GM12878 (cell line): ENCODE measurements around the gene COL4A5. TPM values are rescaled to one million over a fixed set of nuclear protein-coding genes. Genes with fewer than 3 reads are reported as not detected.

Source experiments
- ATAC-seq: fragments of 200-7000 bp; cut with Tn5 transposase; 3 replicates; pipeline ENCODE4 v1.9.1; 2020; ENCODE audit warnings: mild to moderate bottlenecking, moderate library complexity
- BruUV-seq: library from RNA; stranded (reverse); fragments of 400-500 nt; replicated peaks from 2 replicates; lab custom pipeline; 2021; lab: Mats Ljungman, UMichigan
- CTCF ChIA-PET: fragments of 300-600 bp; sonication (Branson Sonifier 250); formaldehyde crosslinking; extraction: SDS; loops from one replicate; lab custom pipeline; 2021; ENCODE audit warnings: inconsistent platforms; lab: Yijun Ruan, JAX
- POLR2A ChIA-PET: fragments of 350-600 bp; formaldehyde crosslinking; extraction: SDS; loops from one replicate; lab custom pipeline; 2021; ENCODE audit warnings: inconsistent platforms; lab: Charles Lee
- RAD21 ChIA-PET: fragments of 300-600 bp; sonication (Branson Sonifier 250); formaldehyde crosslinking; loops from one replicate; lab custom pipeline; 2023; ENCODE audit warnings: antibody characterized with exemption; ENCODE audit not compliant: unreplicated experiment; lab: Charles Lee
- SMC1A ChIA-PET: fragments of 300-600 bp; sonication (Branson Sonifier 250); formaldehyde crosslinking; loops from one replicate; lab custom pipeline; 2023; ENCODE audit not compliant: unreplicated experiment, uncharacterized antibody; lab: Charles Lee
- DNase-seq: peaks from one replicate; pipeline ENCODE4 v3.0.0-alpha.2; 2011; ENCODE audit warnings: low read depth, low spot score
- FAIRE-seq: peaks from 3 replicates; lab custom pipeline; 2011; peaks lifted over from hg19 to GRCh38; lab: Jason Lieb, UNC
- H2AFZ ChIP-seq: 2 replicates; pipeline ENCODE4 v1.6.0; 2011; ENCODE audit warnings: low read depth, low read length, control low read depth; ENCODE audit not compliant: control insufficient read depth
- H3K27ac ChIP-seq: 2 replicates; pipeline ENCODE4 v1.5.1; 2011; ENCODE audit warnings: control low read depth; ENCODE audit not compliant: control insufficient read depth, insufficient read depth
- H3K27me3 ChIP-seq, 2 experiments: replicated peaks in 1 of 2; 2 replicates each; pipeline versions ENCODE4 v1.6.0 to v1.6.1; 2011; ENCODE audit warnings: low read length in 1 of 2; ENCODE audit not compliant: control insufficient read depth in 2 of 2, insufficient read depth in 2 of 2
- H3K36me3 ChIP-seq, 2 experiments: 2 replicates each; pipeline ENCODE4 v1.5.1; 2011; ENCODE audit warnings: low read length in 1 of 2; ENCODE audit not compliant: control insufficient read depth in 2 of 2, insufficient read depth in 2 of 2
- H3K4me1 ChIP-seq: 2 replicates; pipeline ENCODE4 v1.6.1; 2011; ENCODE audit warnings: mild to moderate bottlenecking, low read length, moderate library complexity, mixed read lengths; ENCODE audit not compliant: control insufficient read depth, insufficient read depth
- H3K4me2 ChIP-seq: 2 replicates; pipeline ENCODE4 v1.6.0; 2011; ENCODE audit warnings: control low read depth; ENCODE audit not compliant: control insufficient read depth, insufficient read depth
- H3K4me3 ChIP-seq: fragments of 200-600 bp; sonication (generic); 2 replicates; pipeline ENCODE4 v1.5.1; 2016
- H3K79me2 ChIP-seq: 2 replicates; pipeline ENCODE4 v1.6.0; 2011; ENCODE audit warnings: low read length; ENCODE audit not compliant: control insufficient read depth, insufficient read depth
- H3K9ac ChIP-seq: 2 replicates; pipeline ENCODE4 v1.8.0; 2011; ENCODE audit warnings: low read length, control low read depth, mixed read lengths; ENCODE audit not compliant: control insufficient read depth, insufficient read depth
- H3K9me3 ChIP-seq: replicated peaks from 3 replicates; pipeline ENCODE4 v1.5.1; 2011; ENCODE audit warnings: mild to moderate bottlenecking, low read length; ENCODE audit not compliant: control insufficient read depth, insufficient read depth
- H4K20me1 ChIP-seq: 2 replicates; pipeline ENCODE4 v1.6.0; 2011; ENCODE audit not compliant: control insufficient read depth, insufficient read depth
- ATF3 ChIP-seq: IDR thresholded peaks from 2 replicates; pipeline ENCODE4 v1.6.1; 2011; ENCODE audit warnings: low read depth, mild to moderate bottlenecking, low read length, moderate library complexity, borderline replicate concordance; ENCODE audit errors: extremely low read depth
- HDAC2 ChIP-seq: fragments of 200-600 bp; sonication (generic); IDR thresholded peaks from 2 replicates; pipeline ENCODE4 v1.6.1; 2017
- NFYA ChIP-seq: IDR thresholded peaks from 2 replicates; pipeline ENCODE4 v1.6.1; 2011; ENCODE audit warnings: low read depth, mild to moderate bottlenecking, low read length, improper control_type of control experiment, borderline replicate concordance
- POLR2AphosphoS2 ChIP-seq: IDR thresholded peaks from 2 replicates; pipeline ENCODE4 v1.6.1; 2011; ENCODE audit warnings: low read depth, mild to moderate bottlenecking, low read length, improper control_type of control experiment, moderate library complexity
- ZNF622 ChIP-seq: fragments of 450-650 bp; IDR thresholded peaks from 2 replicates; pipeline ENCODE4 v1.6.1; 2017; ENCODE audit warnings: mild to moderate bottlenecking, inconsistent platforms
- ZNF687 ChIP-seq: fragments of 450-650 bp; IDR thresholded peaks from 2 replicates; pipeline ENCODE4 v1.6.1; 2017; ENCODE audit warnings: mild to moderate bottlenecking, moderate library complexity
- WGBS: methylation state at CpG from one replicate; pipeline ENCODE4 v1.1.6; 2016; ENCODE audit warnings: low lambda C conversion rate; ENCODE audit not compliant: insufficient replicate concordance, insufficient coverage; ENCODE audit errors: missing lambda C conversion rate; 5-methylcytosine and 5-hydroxymethylcytosine counted together
- in situ Hi-C: fragments of 300-500 bp; cut with MboI; formaldehyde crosslinking; loops from 9 replicates; pipeline ENCODE4 v1.14.3; 2018; ENCODE audit warnings: mixed read lengths
- intact Hi-C: fragments of 100-400 bp; cut with micrococcal nuclease; formaldehyde crosslinking; loops from one replicate; pipeline ENCODE4 v1.14.2; 2022; ENCODE audit not compliant: unreplicated experiment
- polyA plus RNA-seq, 11 experiments: library from polyadenylated mRNA; depleted of rRNA in 4 of 11; unstranded in 6 of 11; stranded (reverse) in 5 of 11; fragments of >200 nt; fragmentation: Nextera tagmentation in 4 of 11; fragmentation: Illumina TruSeq in 1 of 11; extraction: Ambion mirVana in 4 of 11; extraction: Trizol in 1 of 11; gene quantifications; 1 replicate in 1 of 11; 2 replicates in 10 of 11; pipeline versions ENCODE4 v1.2.1 to v1.2.3, GENCODE V29; 2011 to 2016; ENCODE audit warnings: inconsistent platforms in 2 of 11, missing spikeins in 2 of 11, low read depth in 1 of 11
- total RNA-seq, 4 experiments: library from RNA; depleted of rRNA in 3 of 4; stranded (reverse); fragments of >200 nt in 3 of 4; fragmentation: Illumina TruSeq in 1 of 4; extraction: Trizol in 1 of 4; gene quantifications; 2 replicates each; pipeline versions ENCODE4 v1.2.1 to v1.2.3, GENCODE V29; 2013 to 2021

The COL4A5 gene
- total and polyA plus RNA-seq, 10 of the 15 experiments (the other 5 are each of a cell fraction or from before 2014, with no cell fraction given) = 0.13 to 2.8 (median 0.38) TPM; not detected in 1

GRCh38 chrX:108735679-108736508 lies 296.3 kb downstream of the COL4A5 start:
- H3K9me3 ChIP-seq = no peaks in the 10 kb centered on the region; the same call in 2 of the 3 replicates
- no peak overlapping the region for H3K4me2 ChIP-seq
- H3K4me1 ChIP-seq = no peaks in the 10 kb centered on the region
- CTCF ChIA-PET = no interaction called here
- in situ Hi-C loops = no loop called here
- no peak overlapping the region for H3K27ac ChIP-seq
- RAD21 ChIA-PET = interaction anchor here (0.6 kb wide), 1 partner anchor 151 kb away, joined by 3 read pairs; no protein-coding TSS in a partner anchor
- WGBS = 70% methylated on average over 70 of the region's 82 CpGs
- H3K9ac ChIP-seq = no peak overlapping the region
- H3K4me3 ChIP-seq = no peak overlapping the region
- DNase-seq = no peak
- no peaks in the 10 kb centered on the region for H4K20me1 ChIP-seq
- no peak for FAIRE-seq
- H3K27me3 ChIP-seq = peaks cover 2 to 3% of the 10 kb centered on the region in 2 experiments; a peak in 3 of 4 replicates
- no peaks in the 10 kb centered on the region for H3K36me3 ChIP-seq
- H2AFZ ChIP-seq = no peak overlapping the region
- no peaks in the 10 kb centered on the region for H3K79me2 ChIP-seq
- BruUV-seq = no TSS peak
- ATAC-seq = no peak
- SMC1A ChIA-PET = no interaction called here
- TF ChIP-seq POLR2AphosphoS2 (no peak), HDAC2 (no peak), ZNF687 (no peak), ATF3 (no peak), ZNF622 (no peak), NFYA (no peak)
- TF ChIP-seq, all 136 proteins: peak for 0
- intact Hi-C loops = no loop called here
- POLR2A ChIA-PET = no interaction called here
